HFFc6 (cell line): ENCODE data around the gene MKRN1. TPM values are rescaled to one million over a fixed set of nuclear protein-coding genes. Genes with fewer than 3 reads are reported as not detected.
A peak's percentile ranks its signal among the peaks of the same experiment; 100 is the strongest.
"Not testable (repeated sequence)": the region's sequence is repeated elsewhere in the genome, so short reads cannot be mapped to it uniquely, and the experiment has no call there.

ENCODE experiments used
- DNase-seq: peaks from one replicate; pipeline ENCODE4 v3.0.0-alpha.2; 2018
- H3K27ac Mint-ChIP-seq: 2 replicates; pipeline ENCODE4 v1.8.0; 2020; ENCODE audit warnings: mild to moderate bottlenecking, mixed read lengths
- H3K27me3 Mint-ChIP-seq: 2 replicates; pipeline ENCODE4 v1.8.0; 2021; ENCODE audit warnings: mild to moderate bottlenecking, moderate library complexity, mixed read lengths; ENCODE audit not compliant: insufficient read depth
- H3K36me3 Mint-ChIP-seq: 2 replicates; pipeline ENCODE4 v1.8.0; 2021; ENCODE audit warnings: low read depth, mixed read lengths
- H3K4me1 Mint-ChIP-seq: 2 replicates; pipeline ENCODE4 v1.8.0; 2020; ENCODE audit warnings: low read depth, mixed read lengths
- H3K4me3 Mint-ChIP-seq: 2 replicates; pipeline ENCODE4 v1.8.0; 2020; ENCODE audit warnings: mild to moderate bottlenecking, moderate library complexity, mixed read lengths
- H3K9me3 Mint-ChIP-seq: 2 replicates; pipeline ENCODE4 v1.8.0; 2020; ENCODE audit warnings: mild to moderate bottlenecking, mixed read lengths
- CTCF ChIP-seq: fragments of 200-600 bp; sonication (generic); IDR thresholded peaks from 2 replicates; pipeline ENCODE4 v1.5.0; 2021; ENCODE audit warnings: antibody characterized with exemption, mild to moderate bottlenecking
- total RNA-seq, 6 experiments: library from RNA; stranded (reverse); fragmentation: NEBNext Ultra II Directional; extraction: Animal tissue kit (Norgen Biotek cat#: 25700); gene quantifications; 2 replicates in 1 of 6; 3 replicates in 5 of 6; pipeline ENCODE4 v1.2.3, GENCODE V29; 2021

Gene MKRN1
- total RNA-seq, 6 experiments from 2014 or later, result 62.8 to 67.5 (median 64.3) TPM

GRCh38 chr7:140519007-140519399 is 39.7 kb upstream of the MKRN1 start:
- Mint-ChIP-seq H3K27ac (no peak overlapping the region), H3K4me1 (peaks cover 11% of the 10 kb centered on the region), H3K4me3 (no peak overlapping the region), H3K27me3 (peaks cover 2% of the 10 kb centered on the region; the same call in 1 of the 2 replicates), H3K9me3 (no peaks in the 10 kb centered on the region), H3K36me3 (no peaks in the 10 kb centered on the region)
- no peak for TF ChIP-seq CTCF
- DNase-seq, result no peak

- Mint-ChIP-seq H3K27me3 (peaks cover 4% of the 10 kb centered on the region; the same call in 1 of the 2 replicates), H3K27ac (peak overlapping the region; percentile 27; the same call in 1 of the 2 replicates)
These were observed 39.2 kb upstream of the MKRN1 start for GRCh38 chr7:140518370-140519006.

GRCh38 chr7:140517546-140518369 is 38.5 kb upstream of the MKRN1 start:
- Mint-ChIP-seq H3K27me3 (peaks cover 4% of the 10 kb centered on the region; the same call in 1 of the 2 replicates), H3K4me1 (peaks cover 11% of the 10 kb centered on the region), H3K36me3 (no peaks in the 10 kb centered on the region), H3K4me3 (0 out of 2 replicates have a peak overlapping the region, but pooled peaks have one; percentile 18), H3K27ac (peak overlapping the region; percentile 27; the same call in 1 of the 2 replicates), H3K9me3 (no peaks in the 10 kb centered on the region)
- peak; percentile 94 for TF ChIP-seq CTCF
- peak; percentile 84 for DNase-seq

More at GRCh38 chr7:140518370-140519006, 39.2 kb upstream of the MKRN1 start:
- 0 out of 2 replicates have a peak overlapping the region, but pooled peaks have one; percentile 18 for H3K4me3 Mint-ChIP-seq
- H3K36me3 Mint-ChIP-seq, result no peaks in the 10 kb centered on the region
- no peak for DNase-seq
- H3K9me3 Mint-ChIP-seq, result no peaks in the 10 kb centered on the region
- H3K4me1 Mint-ChIP-seq, result peaks cover 11% of the 10 kb centered on the region
- no peak for TF ChIP-seq CTCF

- Mint-ChIP-seq H3K27ac (no peak overlapping the region), H3K36me3 (no peaks in the 10 kb centered on the region), H3K27me3 (peaks cover 6% of the 10 kb centered on the region; the same call in 1 of the 2 replicates), H3K9me3 (no peaks in the 10 kb centered on the region), H3K4me1 (peaks cover 6% of the 10 kb centered on the region; the same call in 1 of the 2 replicates), H3K4me3 (no peak overlapping the region)
- no peak for DNase-seq
- TF ChIP-seq CTCF, result no peak
These were observed 33.2 kb upstream of the MKRN1 start for GRCh38 chr7:140512317-140513000.

- no peaks in the 10 kb centered on the region for H3K36me3 Mint-ChIP-seq
- no peak for TF ChIP-seq CTCF
- H3K27me3 Mint-ChIP-seq, result peaks cover 6% of the 10 kb centered on the region; the same call in 1 of the 2 replicates
- no peak overlapping the region for H3K4me3 Mint-ChIP-seq
- H3K9me3 Mint-ChIP-seq, result no peaks in the 10 kb centered on the region
- no peak for DNase-seq
- H3K4me1 Mint-ChIP-seq, result peaks cover 18% of the 10 kb centered on the region
- H3K27ac Mint-ChIP-seq, result no peak overlapping the region
These were observed 30.5 kb upstream of the MKRN1 start for GRCh38 chr7:140509789-140510188.

GRCh38 chr7:140507556-140507955 is 28.3 kb upstream of the MKRN1 start:
- not testable (repeated sequence) for H3K27ac Mint-ChIP-seq, H3K4me3 Mint-ChIP-seq, H3K27me3 Mint-ChIP-seq, H3K9me3 Mint-ChIP-seq, DNase-seq, H3K36me3 Mint-ChIP-seq
- H3K4me1 Mint-ChIP-seq, result peaks cover 18% of the 10 kb centered on the region
